UCSD-AML1 (cell line): ENCODE data around the gene CDS2.
A peak's percentile ranks its signal among the peaks of the same experiment; 100 is the strongest.
"Not testable (repeated sequence)": the region's sequence is repeated elsewhere in the genome, so short reads cannot be mapped to it uniquely, and the experiment has no call there.

Experiments used
- DNase-seq: peaks from one replicate; lab custom pipeline; 2025; ENCODE audit not compliant: unreplicated experiment; lab: John Stamatoyannopoulos, UW

CDS2 gene

GRCh38 chr20:5126512-5127203 is at the start of gene CDS2:
Gene CDS2, plus strand, starts transcription at chr20:5127008. Its CDS starts 85 bp downstream, at chr20:5127093.
- peak; percentile 100 for DNase-seq

GRCh38 chr20:5077761-5078387 is 48.9 kb upstream of the CDS2 start:
- no peak for DNase-seq

GRCh38 chr20:5078399-5078958 is 48.3 kb upstream of the CDS2 start:
- DNase-seq, result peak; percentile 68

GRCh38 chr20:5080384-5080877 is 46.4 kb upstream of the CDS2 start:
- DNase-seq, result peak; percentile 36

GRCh38 chr20:5085380-5085779 is 41.4 kb upstream of the CDS2 start:
- peak; percentile 23 for DNase-seq

- DNase-seq, result no peak
These were observed 38.1 kb upstream of the CDS2 start for GRCh38 chr20:5088688-5089087.

- DNase-seq, result peak; percentile 33
These were observed 36.6 kb upstream of the CDS2 start for GRCh38 chr20:5090191-5090590.

GRCh38 chr20:5091902-5092301 is 34.9 kb upstream of the CDS2 start:
- DNase-seq, result no peak

- no peak for DNase-seq
These were observed 34.0 kb upstream of the CDS2 start for GRCh38 chr20:5092765-5093339.

GRCh38 chr20:5095454-5095853 is 31.4 kb upstream of the CDS2 start:
- no peak for DNase-seq

- DNase-seq, result no peak
These were observed 30.9 kb upstream of the CDS2 start for GRCh38 chr20:5095931-5096330.

GRCh38 chr20:5096463-5096862 is 30.3 kb upstream of the CDS2 start:
- no peak for DNase-seq

GRCh38 chr20:5099009-5099408 is 27.8 kb upstream of the CDS2 start:
- DNase-seq, result not testable (repeated sequence)

GRCh38 chr20:5099909-5100308 is 26.9 kb upstream of the CDS2 start:
- DNase-seq, result not testable (repeated sequence)

GRCh38 chr20:5100684-5101347 is 26.0 kb upstream of the CDS2 start:
- peak; percentile 61 for DNase-seq

GRCh38 chr20:5104479-5104878 is 22.3 kb upstream of the CDS2 start:
- no peak for DNase-seq

GRCh38 chr20:5109276-5109675 is 17.5 kb upstream of the CDS2 start:
- DNase-seq, result no peak

- DNase-seq, result no peak
These were observed 13.2 kb upstream of the CDS2 start for GRCh38 chr20:5113615-5113986.

GRCh38 chr20:5114403-5114802 is 12.4 kb upstream of the CDS2 start:
- DNase-seq, result no peak

- DNase-seq, result no peak
These were observed 9.9 kb upstream of the CDS2 start for GRCh38 chr20:5116875-5117274.
